T-helper 2 cell treated with Interferon-gamma antibody and Interleukin-4, amounts not matched to agents 5 μg/mL and 100 μg/mL, for 36 hours (primary cell): Measurements from ENCODE around the gene HSBP1.

Experiments
- DNase-seq: peaks from one replicate; pipeline ENCODE4 v3.0.0; 2021; ENCODE audit warnings: low spot score
- H3K27ac Mint-ChIP-seq: one replicate; pipeline ENCODE4 v1.8.0; 2021; ENCODE audit warnings: mild to moderate bottlenecking, mixed read lengths
- H3K27me3 Mint-ChIP-seq: one replicate; pipeline ENCODE4 v1.8.0; 2021; ENCODE audit warnings: low read depth, mixed read lengths
- H3K36me3 Mint-ChIP-seq: one replicate; pipeline ENCODE4 v1.8.0; 2021; ENCODE audit warnings: low read depth, mixed read lengths
- H3K4me1 Mint-ChIP-seq: one replicate; pipeline ENCODE4 v1.8.0; 2021; ENCODE audit warnings: low read depth, mixed read lengths
- H3K4me3 Mint-ChIP-seq: one replicate; pipeline ENCODE4 v1.8.0; 2022; ENCODE audit warnings: mild to moderate bottlenecking, moderate library complexity, mixed read lengths
- H3K9me3 Mint-ChIP-seq: one replicate; pipeline ENCODE4 v1.8.0; 2021; ENCODE audit warnings: mixed read lengths

HSBP1 gene

DNA sequence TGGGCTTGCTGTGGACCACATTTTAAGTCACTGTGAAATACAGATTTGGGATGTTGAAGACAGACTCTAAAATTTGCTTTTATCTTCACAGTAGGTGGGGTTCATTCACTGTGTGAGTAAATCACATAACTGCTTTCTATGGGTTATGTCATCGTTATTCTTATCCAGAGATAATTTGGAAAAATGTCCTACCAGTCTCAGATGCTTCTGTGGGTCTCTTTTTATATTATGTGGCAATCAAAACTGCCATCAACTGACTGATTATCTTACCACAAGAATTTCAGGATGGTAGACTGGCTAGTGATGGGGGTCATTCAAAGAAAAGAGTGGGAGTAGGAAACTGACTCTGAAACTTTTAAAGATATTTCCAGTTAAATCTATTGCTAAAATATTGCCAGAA lies 3.1 kb downstream of the HSBP1 start:
- no peaks in the 10 kb centered on the region for H3K27me3 Mint-ChIP-seq
- no peaks in the 10 kb centered on the region for H3K9me3 Mint-ChIP-seq
- peaks cover 39% of the 10 kb centered on the region for H3K36me3 Mint-ChIP-seq
- no peak overlapping the region for H3K27ac Mint-ChIP-seq
- DNase-seq, result no peak
- H3K4me3 Mint-ChIP-seq, result peak overlapping the region; percentile 4
- peaks cover 29% of the 10 kb centered on the region for H3K4me1 Mint-ChIP-seq

- no peak overlapping the region for H3K27ac Mint-ChIP-seq
- H3K27me3 Mint-ChIP-seq, result no peaks in the 10 kb centered on the region
- H3K4me3 Mint-ChIP-seq, result no peak overlapping the region
- no peaks in the 10 kb centered on the region for H3K9me3 Mint-ChIP-seq
- H3K36me3 Mint-ChIP-seq, result peaks cover 29% of the 10 kb centered on the region
- no peak for DNase-seq
- peaks cover 13% of the 10 kb centered on the region for H3K4me1 Mint-ChIP-seq
These were observed 6.3 kb downstream of the HSBP1 start for GRCh38 chr16:83813823-83814658.

- Mint-ChIP-seq H3K4me1 (peaks cover 10% of the 10 kb centered on the region), H3K36me3 (peaks cover 26% of the 10 kb centered on the region), H3K27ac (no peak overlapping the region), H3K9me3 (no peaks in the 10 kb centered on the region), H3K27me3 (no peaks in the 10 kb centered on the region), H3K4me3 (no peak overlapping the region)
- no peak for DNase-seq
These were observed 6.8 kb downstream of the HSBP1 start for GRCh38 chr16:83814659-83814985.

DNA sequence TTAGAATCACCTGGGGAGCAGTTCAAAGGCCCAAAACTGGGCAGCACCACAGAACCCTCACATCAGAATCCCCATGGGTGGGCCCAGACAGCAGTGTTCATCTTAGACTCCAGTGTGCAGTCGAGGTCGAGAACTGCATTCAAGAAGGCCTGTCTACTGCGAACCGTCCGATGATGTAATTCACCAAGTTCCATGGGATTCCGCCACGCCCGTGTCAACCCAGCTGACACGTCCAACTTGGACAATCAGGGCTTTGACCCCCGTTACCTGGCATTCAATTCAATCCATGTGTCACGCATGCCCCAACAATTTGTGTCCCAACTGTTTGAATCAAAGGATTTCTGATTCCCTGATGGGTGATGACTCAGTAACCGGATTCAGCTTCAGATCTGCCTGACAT lies 9.2 kb downstream of the HSBP1 start:
- Mint-ChIP-seq H3K27me3 (no peaks in the 10 kb centered on the region), H3K4me3 (no peak overlapping the region), H3K36me3 (peaks cover 7% of the 10 kb centered on the region), H3K4me1 (no peaks in the 10 kb centered on the region), H3K27ac (no peak overlapping the region), H3K9me3 (no peaks in the 10 kb centered on the region)
- no peak for DNase-seq

DNA sequence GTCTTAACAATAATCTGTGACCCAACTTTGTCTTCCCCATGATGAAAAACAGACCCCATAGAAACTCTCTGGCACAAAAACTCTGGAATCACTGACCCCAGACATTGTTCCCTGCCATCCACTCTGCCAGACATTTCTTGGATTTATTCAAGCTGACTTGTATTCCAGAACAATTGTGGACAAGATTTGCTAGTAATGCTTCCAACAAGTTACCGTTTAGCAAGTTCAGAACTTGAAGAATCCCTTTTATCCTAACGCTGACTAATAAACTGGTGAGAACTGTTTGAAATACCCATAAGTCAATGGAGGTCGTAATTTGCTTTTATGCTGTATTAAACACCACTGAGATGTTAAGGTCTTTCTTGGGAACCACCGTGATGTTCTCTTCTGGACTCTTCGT lies 10.5 kb downstream of the HSBP1 start:
- Mint-ChIP-seq H3K27ac (no peak overlapping the region), H3K4me1 (no peaks in the 10 kb centered on the region), H3K36me3 (no peaks in the 10 kb centered on the region)

GRCh38 chr16:83819361-83819760 lies 11.6 kb downstream of the HSBP1 start:
- no peak overlapping the region for H3K4me3 Mint-ChIP-seq
- H3K27ac Mint-ChIP-seq, result no peak overlapping the region
- H3K27me3 Mint-ChIP-seq, result peaks cover 4% of the 10 kb centered on the region
- H3K9me3 Mint-ChIP-seq, result no peaks in the 10 kb centered on the region
- no peaks in the 10 kb centered on the region for H3K36me3 Mint-ChIP-seq
- no peaks in the 10 kb centered on the region for H3K4me1 Mint-ChIP-seq
- no peak for DNase-seq

More for the DNA sequence above, 10.5 kb downstream of the HSBP1 start:
- no peak for DNase-seq
- Mint-ChIP-seq H3K9me3 (no peaks in the 10 kb centered on the region), H3K27me3 (no peaks in the 10 kb centered on the region), H3K4me3 (no peak overlapping the region)

DNA sequence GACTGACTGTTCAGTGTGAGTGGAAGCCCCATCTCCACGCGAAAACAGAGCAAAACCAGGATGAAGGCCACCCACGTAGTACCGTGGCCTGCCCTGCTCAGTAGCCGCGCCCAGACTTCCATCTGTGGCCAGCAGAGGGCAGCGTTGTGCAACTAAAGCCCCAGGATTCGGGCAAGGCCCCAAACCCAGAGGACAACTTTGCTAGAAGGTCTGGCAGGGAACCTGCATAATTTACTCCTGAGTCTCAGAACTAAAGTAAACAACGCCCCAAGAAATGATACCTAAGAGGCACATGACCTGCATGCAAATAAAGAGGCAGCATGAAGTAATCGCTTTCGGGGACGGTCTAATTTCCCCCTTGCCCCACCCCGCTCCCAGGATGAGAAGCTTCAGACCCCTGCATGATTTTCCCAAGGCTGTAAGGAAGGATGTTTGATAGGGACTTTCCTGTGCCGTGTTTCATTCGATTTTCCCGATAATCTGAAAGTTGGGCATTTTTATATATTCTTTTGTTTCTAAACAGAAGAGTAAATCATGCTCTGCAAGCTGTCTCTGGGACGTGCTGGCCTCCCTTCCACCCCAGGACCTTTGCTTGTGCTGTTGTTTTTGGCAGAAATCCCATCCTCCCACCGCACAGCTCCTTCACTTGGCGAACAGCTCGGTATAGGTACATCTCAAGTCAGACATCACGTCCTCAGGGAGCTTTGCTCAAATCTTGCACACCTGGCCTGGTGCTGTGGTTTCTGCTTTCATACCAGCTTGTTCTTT lies 18.6 kb downstream of the HSBP1 start:
- Mint-ChIP-seq H3K27me3 (peaks cover 6% of the 10 kb centered on the region), H3K27ac (no peak overlapping the region), H3K4me1 (peaks cover 6% of the 10 kb centered on the region), H3K36me3 (no peaks in the 10 kb centered on the region), H3K4me3 (no peak overlapping the region), H3K9me3 (no peaks in the 10 kb centered on the region)
- DNase-seq, result peak; percentile 73

- peaks cover 13% of the 10 kb centered on the region for H3K27me3 Mint-ChIP-seq
- DNase-seq, result no peak
- H3K4me1 Mint-ChIP-seq, result peaks cover 13% of the 10 kb centered on the region
- H3K4me3 Mint-ChIP-seq, result no peak overlapping the region
- H3K27ac Mint-ChIP-seq, result no peak overlapping the region
- H3K36me3 Mint-ChIP-seq, result no peaks in the 10 kb centered on the region
- no peaks in the 10 kb centered on the region for H3K9me3 Mint-ChIP-seq
These were observed 22.5 kb downstream of the HSBP1 start for GRCh38 chr16:83830091-83830768.

- peaks cover 17% of the 10 kb centered on the region for H3K27me3 Mint-ChIP-seq
- no peaks in the 10 kb centered on the region for H3K9me3 Mint-ChIP-seq
- DNase-seq, result no peak
- H3K4me1 Mint-ChIP-seq, result peaks cover 17% of the 10 kb centered on the region
- H3K4me3 Mint-ChIP-seq, result no peak overlapping the region
- no peaks in the 10 kb centered on the region for H3K36me3 Mint-ChIP-seq
- H3K27ac Mint-ChIP-seq, result no peak overlapping the region
These were observed 23.1 kb downstream of the HSBP1 start for GRCh38 chr16:83830769-83831455.

DNA sequence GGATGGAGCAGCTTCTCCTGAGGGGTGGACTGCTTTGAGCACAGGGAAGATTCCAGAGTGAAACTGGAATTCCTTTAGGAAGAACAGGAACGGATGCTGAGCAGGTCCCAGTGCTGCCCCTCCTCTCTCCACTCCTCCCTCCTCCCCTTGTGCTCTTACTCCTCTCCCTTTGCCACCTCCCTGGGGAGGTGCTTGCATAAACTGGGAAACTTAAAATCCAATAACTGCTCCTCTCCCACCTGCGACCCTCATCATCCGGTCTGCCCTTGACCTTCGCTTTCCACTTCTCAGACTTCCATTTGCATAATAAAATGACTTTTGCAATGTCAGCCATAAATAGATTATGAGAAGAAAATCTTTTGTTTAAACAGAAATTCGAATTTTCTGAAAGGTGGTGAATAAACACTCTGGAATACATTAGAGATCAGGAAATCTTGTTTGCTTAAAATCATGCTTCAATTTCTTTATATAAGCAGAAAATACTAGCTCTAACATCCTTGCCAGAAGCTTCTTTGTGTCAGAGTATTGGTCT lies 23.7 kb downstream of the HSBP1 start:
- no peak for DNase-seq
- Mint-ChIP-seq H3K4me1 (peaks cover 20% of the 10 kb centered on the region), H3K9me3 (no peaks in the 10 kb centered on the region), H3K27me3 (peaks cover 21% of the 10 kb centered on the region), H3K27ac (no peak overlapping the region), H3K36me3 (no peaks in the 10 kb centered on the region), H3K4me3 (no peak overlapping the region)

- H3K27me3 Mint-ChIP-seq, result peaks cover 43% of the 10 kb centered on the region
- no peak for DNase-seq
- no peak overlapping the region for H3K4me3 Mint-ChIP-seq
- H3K27ac Mint-ChIP-seq, result no peak overlapping the region
- H3K4me1 Mint-ChIP-seq, result peaks cover 26% of the 10 kb centered on the region
- no peaks in the 10 kb centered on the region for H3K9me3 Mint-ChIP-seq
- no peaks in the 10 kb centered on the region for H3K36me3 Mint-ChIP-seq
These were observed 26.1 kb downstream of the HSBP1 start for GRCh38 chr16:83833921-83834320.

DNA sequence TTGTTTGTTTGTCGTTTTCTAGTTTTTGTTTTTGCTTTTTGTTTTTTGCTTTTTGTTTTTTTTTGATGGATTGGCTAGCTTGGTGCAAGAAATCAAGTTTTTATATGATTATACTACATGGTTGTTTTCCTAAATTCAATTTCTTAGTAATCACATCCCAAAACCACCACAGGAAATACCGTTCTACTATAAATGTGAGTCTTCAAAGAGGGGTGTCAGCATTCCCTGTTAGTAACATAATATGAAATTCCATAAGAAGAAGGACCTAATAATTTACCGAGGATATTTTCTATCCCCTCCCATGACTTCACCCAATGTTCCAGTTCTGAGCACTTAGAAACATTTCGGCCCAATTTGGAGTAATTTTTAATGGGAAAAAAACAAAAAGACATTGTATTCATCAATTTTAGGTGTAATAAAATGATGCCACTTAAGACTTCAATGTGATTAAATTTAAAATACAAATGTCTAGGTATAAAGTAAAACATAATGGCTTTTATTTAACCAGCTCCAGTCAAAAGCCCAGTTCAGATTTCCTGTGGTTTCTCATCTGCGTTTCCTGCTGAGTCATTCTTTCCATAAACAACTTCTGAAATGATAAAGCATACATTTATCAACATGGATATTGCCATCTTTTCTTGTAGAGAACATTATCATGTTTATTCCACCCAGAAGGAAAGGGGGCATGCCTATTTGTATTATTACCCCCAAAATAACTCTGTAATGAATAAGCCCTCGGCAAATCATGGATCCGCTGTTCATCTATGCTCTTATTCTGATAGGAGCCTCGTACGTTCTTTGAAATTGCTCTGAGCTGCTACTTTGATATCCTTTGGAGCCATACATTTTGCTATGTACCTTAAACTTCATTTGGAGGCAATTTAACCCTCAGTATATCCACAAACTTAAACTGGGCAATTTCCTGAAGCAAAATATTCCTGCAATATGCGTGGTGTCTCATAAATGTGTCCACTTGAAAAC lies 28.1 kb downstream of the HSBP1 start:
- DNase-seq, result peak; percentile 27
- Mint-ChIP-seq H3K27ac (no peak overlapping the region), H3K4me1 (peaks cover 26% of the 10 kb centered on the region), H3K9me3 (no peaks in the 10 kb centered on the region), H3K4me3 (peak overlapping the region; percentile 48), H3K36me3 (no peaks in the 10 kb centered on the region), H3K27me3 (peaks cover 55% of the 10 kb centered on the region)

DNA sequence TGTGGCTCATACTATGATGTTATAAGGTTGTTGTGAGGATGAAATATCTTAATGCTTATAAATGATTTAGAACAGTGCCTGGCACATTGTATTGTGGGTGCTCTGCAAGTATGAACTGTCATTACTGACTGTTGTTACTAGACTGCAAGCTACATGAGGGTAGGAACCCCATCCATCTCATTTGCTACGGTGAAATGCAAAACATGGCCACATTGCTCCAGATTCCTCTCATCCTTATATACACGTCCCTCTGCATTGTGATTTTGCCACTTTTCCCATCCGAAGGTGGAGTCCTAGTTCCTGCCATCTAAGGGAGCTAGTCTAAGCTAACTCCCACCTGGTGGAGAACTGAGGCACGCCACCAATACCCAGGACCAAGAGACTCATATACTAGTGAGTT lies 29.8 kb downstream of the HSBP1 start:
- no peak for DNase-seq
- no peak overlapping the region for H3K4me3 Mint-ChIP-seq
- no peaks in the 10 kb centered on the region for H3K36me3 Mint-ChIP-seq
- peaks cover 54% of the 10 kb centered on the region for H3K27me3 Mint-ChIP-seq
- H3K27ac Mint-ChIP-seq, result no peak overlapping the region
- H3K4me1 Mint-ChIP-seq, result peaks cover 26% of the 10 kb centered on the region
- no peaks in the 10 kb centered on the region for H3K9me3 Mint-ChIP-seq
